ENCODE measurements around the gene ATP6V0D1.

The ATP6V0D1 gene

GRCh38 chr16:67483731-67484525, 3.0 kb upstream of the ATP6V0D1 start:
- H3K36me3 Mint-ChIP-seq (ENCODE audit: low read depth) = peaks cover 19% of the 10 kb centered on the region
- H3K27ac Mint-ChIP-seq = peak overlapping the region; percentile 55
- H3K9me3 Mint-ChIP-seq = no peaks in the 10 kb centered on the region
- no peak for DNase-seq (ENCODE audit: low spot score)
- H3K4me3 Mint-ChIP-seq = peak overlapping the region; percentile 22
- H3K27me3 Mint-ChIP-seq (ENCODE audit: low read depth) = no peaks in the 10 kb centered on the region
- H3K4me1 Mint-ChIP-seq (ENCODE audit: low read depth) = peaks cover 15% of the 10 kb centered on the region

GRCh38 chr16:67483150-67483549, 2.2 kb upstream of the ATP6V0D1 start, which contains the start of gene AGRP:
Gene AGRP (minus strand): TSS chr16:67483547. CDS start chr16:67483398, 149 bp downstream.
- Mint-ChIP-seq H3K4me1 (ENCODE audit: low read depth) (peaks cover 15% of the 10 kb centered on the region), H3K27ac (peak within 1 kb of the TSS; percentile 98)

GRCh38 chr16:67482233-67482924, 1.4 kb upstream of the ATP6V0D1 start:
- no peaks in the 10 kb centered on the region for H3K9me3 Mint-ChIP-seq
- H3K27ac Mint-ChIP-seq = peak overlapping the region; percentile 98
- peak overlapping the region; percentile 100 for H3K4me3 Mint-ChIP-seq
- no peaks in the 10 kb centered on the region for H3K27me3 Mint-ChIP-seq (ENCODE audit: low read depth)
- peaks cover 16% of the 10 kb centered on the region for H3K4me1 Mint-ChIP-seq (ENCODE audit: low read depth)
- peaks cover 17% of the 10 kb centered on the region for H3K36me3 Mint-ChIP-seq (ENCODE audit: low read depth)
- DNase-seq (ENCODE audit: low spot score) = no peak

More at GRCh38 chr16:67483150-67483549, 2.2 kb upstream of the ATP6V0D1 start, which contains the start of gene AGRP:
- no peak for DNase-seq (ENCODE audit: low spot score)
- Mint-ChIP-seq H3K27me3 (ENCODE audit: low read depth) (no peaks in the 10 kb centered on the region), H3K36me3 (ENCODE audit: low read depth) (peaks cover 19% of the 10 kb centered on the region), H3K9me3 (no peaks in the 10 kb centered on the region), H3K4me3 (peak within 1 kb of the TSS; percentile 100)

GRCh38 chr16:67481561-67482232, 740 bp upstream of the ATP6V0D1 start:
- DNase-seq (ENCODE audit: low spot score) = peak; percentile 47
- H3K27me3 Mint-ChIP-seq (ENCODE audit: low read depth) = no peaks in the 10 kb centered on the region
- H3K36me3 Mint-ChIP-seq (ENCODE audit: low read depth) = peaks cover 17% of the 10 kb centered on the region
- H3K9me3 Mint-ChIP-seq = no peaks in the 10 kb centered on the region
- H3K4me1 Mint-ChIP-seq (ENCODE audit: low read depth) = peaks cover 16% of the 10 kb centered on the region
- peak overlapping the region; percentile 100 for H3K4me3 Mint-ChIP-seq
- H3K27ac Mint-ChIP-seq = peak overlapping the region; percentile 98

DNA sequence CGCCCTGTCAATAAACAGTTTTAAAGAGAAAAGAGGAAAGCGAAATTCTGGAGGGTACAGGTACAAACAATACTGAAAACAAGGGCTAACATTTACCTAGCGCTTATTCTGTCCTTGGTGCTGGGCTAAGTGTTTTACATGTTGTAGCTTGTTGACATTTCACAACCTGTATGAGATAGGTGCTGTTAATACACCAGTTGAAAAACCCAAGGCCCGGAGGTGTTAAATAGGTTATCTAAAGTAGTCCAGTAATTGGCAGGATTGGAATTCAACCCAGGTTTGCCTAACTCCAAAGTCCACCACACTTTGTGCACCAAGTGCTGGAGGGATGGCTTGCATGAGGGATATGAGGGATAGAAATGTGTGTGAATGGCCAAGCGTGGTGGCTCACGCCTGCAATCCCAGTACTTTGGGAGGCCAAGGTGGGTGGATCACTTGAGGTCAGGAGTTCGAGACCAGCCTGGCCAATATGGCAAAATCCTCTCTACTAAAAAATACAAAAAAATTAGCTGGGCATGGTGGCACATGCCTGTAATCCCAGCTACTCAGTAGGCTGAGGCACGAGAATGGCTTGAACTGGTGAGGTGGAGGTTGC, 2.9 kb downstream of the ATP6V0D1 start:
- H3K36me3 Mint-ChIP-seq (ENCODE audit: low read depth) = peaks cover 9% of the 10 kb centered on the region
- H3K9me3 Mint-ChIP-seq = no peaks in the 10 kb centered on the region
- H3K4me1 Mint-ChIP-seq (ENCODE audit: low read depth) = peaks cover 12% of the 10 kb centered on the region
- no peak overlapping the region for H3K27ac Mint-ChIP-seq
- DNase-seq (ENCODE audit: low spot score) = no peak
- peak overlapping the region; percentile 31 for H3K4me3 Mint-ChIP-seq
- H3K27me3 Mint-ChIP-seq (ENCODE audit: low read depth) = no peaks in the 10 kb centered on the region

DNA sequence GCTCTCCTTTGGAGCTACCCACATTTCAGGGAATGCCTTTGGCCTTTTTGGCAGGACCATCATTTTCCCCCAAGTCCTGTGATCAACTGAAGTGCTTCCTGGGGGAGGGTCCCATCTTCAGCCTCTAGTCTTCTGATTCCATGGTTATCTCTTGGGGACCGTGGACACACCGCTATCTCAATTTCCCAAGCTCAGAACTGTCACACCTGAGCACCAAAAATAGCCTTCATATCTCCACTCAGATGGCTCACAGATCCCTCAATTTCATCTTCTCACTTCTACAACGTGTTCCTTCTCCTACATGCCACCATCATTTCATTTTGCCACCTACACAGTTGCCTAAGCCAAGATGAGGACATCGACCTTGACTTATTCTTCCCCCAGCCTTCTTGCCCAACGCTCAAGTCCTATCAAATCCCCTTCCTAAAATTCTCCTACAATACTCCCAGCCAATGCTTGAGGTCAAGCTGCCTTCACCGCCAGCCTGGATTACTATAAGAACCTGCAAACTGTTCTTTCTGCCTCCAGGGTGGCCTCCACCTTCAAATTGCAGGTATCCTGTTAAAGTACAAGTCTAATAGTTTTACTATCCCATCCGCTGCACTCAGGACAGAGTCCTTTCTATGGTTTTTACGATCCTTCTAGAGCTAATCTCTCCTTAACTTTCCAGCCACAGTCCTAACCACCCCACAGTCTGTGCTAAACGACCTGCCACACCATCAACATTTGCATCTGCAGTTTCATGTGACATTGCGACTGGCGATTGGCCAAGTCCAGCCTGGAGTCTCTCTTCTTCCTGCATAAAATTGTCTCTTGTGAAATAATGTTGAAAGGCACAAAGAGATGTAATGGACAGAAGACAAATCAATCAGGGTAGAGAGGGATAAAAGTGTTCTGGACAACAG, 6.2 kb downstream of the ATP6V0D1 start:
- H3K4me1 Mint-ChIP-seq (ENCODE audit: low read depth) = peaks cover 4% of the 10 kb centered on the region
- H3K4me3 Mint-ChIP-seq = no peak overlapping the region
- H3K36me3 Mint-ChIP-seq (ENCODE audit: low read depth) = peaks cover 2% of the 10 kb centered on the region
- no peaks in the 10 kb centered on the region for H3K27me3 Mint-ChIP-seq (ENCODE audit: low read depth)
- no peak overlapping the region for H3K27ac Mint-ChIP-seq
- DNase-seq (ENCODE audit: low spot score) = no peak
- H3K9me3 Mint-ChIP-seq = no peaks in the 10 kb centered on the region

GRCh38 chr16:67471758-67472384, 9.1 kb downstream of the ATP6V0D1 start:
- Mint-ChIP-seq H3K27ac (no peak overlapping the region), H3K9me3 (no peaks in the 10 kb centered on the region), H3K36me3 (ENCODE audit: low read depth) (no peaks in the 10 kb centered on the region), H3K27me3 (ENCODE audit: low read depth) (no peaks in the 10 kb centered on the region), H3K4me1 (ENCODE audit: low read depth) (no peaks in the 10 kb centered on the region), H3K4me3 (no peak overlapping the region)
- no peak for DNase-seq (ENCODE audit: low spot score)

DNA sequence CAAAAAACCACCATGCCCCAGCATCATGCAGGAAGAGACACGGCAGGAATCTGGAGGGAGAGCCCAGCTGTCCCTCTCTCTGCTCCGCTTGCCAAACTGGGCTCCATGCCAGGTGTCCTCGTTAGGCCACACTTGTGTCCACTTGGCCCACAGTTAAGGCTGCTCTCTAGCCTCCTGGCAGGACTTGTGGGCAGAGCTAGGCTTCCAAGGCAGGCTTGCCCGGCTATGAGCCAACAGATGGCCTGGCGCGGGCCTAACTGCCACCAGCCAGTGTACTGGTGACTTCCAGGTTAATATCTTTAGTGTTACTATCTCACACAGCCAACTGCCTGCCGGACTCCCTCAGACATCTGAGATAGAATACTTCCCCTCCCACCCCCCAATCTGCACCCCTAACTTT, 10.6 kb downstream of the ATP6V0D1 start:
- H3K36me3 Mint-ChIP-seq (ENCODE audit: low read depth) = no peaks in the 10 kb centered on the region
- no peak overlapping the region for H3K27ac Mint-ChIP-seq
- no peak for DNase-seq (ENCODE audit: low spot score)
- no peaks in the 10 kb centered on the region for H3K27me3 Mint-ChIP-seq (ENCODE audit: low read depth)
- H3K9me3 Mint-ChIP-seq = no peaks in the 10 kb centered on the region
- H3K4me3 Mint-ChIP-seq = no peak overlapping the region
- peaks cover 3% of the 10 kb centered on the region for H3K4me1 Mint-ChIP-seq (ENCODE audit: low read depth)

- Mint-ChIP-seq H3K36me3 (ENCODE audit: low read depth) (no peaks in the 10 kb centered on the region), H3K4me3 (no peak overlapping the region), H3K9me3 (no peaks in the 10 kb centered on the region), H3K4me1 (ENCODE audit: low read depth) (peaks cover 4% of the 10 kb centered on the region), H3K27me3 (ENCODE audit: low read depth) (no peaks in the 10 kb centered on the region), H3K27ac (no peak overlapping the region)
- no peak for DNase-seq (ENCODE audit: low spot score)
Measured at GRCh38 chr16:67468731-67469130, 12.2 kb downstream of the ATP6V0D1 start.

DNA sequence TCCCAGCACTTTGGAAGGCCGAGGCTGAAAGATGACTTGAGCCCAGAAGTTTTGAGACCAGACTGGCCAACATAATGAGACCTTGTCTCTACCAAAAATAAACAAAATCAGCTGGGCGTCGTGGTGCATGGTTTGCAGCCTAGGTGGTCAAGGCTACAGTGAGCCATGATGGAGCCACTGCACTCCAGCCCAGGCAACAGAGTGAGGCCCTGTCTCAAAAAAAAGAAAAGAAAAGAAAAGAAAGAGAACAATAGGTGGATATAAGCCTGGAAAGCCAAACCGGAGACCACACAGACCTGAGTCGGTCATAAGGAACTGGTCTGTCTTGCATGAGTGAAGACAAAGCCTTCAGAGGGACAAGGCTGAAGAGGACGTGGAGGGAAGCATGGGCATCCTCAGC, 14.4 kb downstream of the ATP6V0D1 start:
- no peaks in the 10 kb centered on the region for H3K36me3 Mint-ChIP-seq (ENCODE audit: low read depth)
- no peak for DNase-seq (ENCODE audit: low spot score)
- no peaks in the 10 kb centered on the region for H3K9me3 Mint-ChIP-seq
- H3K27me3 Mint-ChIP-seq (ENCODE audit: low read depth) = no peaks in the 10 kb centered on the region
- H3K4me1 Mint-ChIP-seq (ENCODE audit: low read depth) = peaks cover 4% of the 10 kb centered on the region
- H3K27ac Mint-ChIP-seq = no peak overlapping the region
- no peak overlapping the region for H3K4me3 Mint-ChIP-seq

DNA sequence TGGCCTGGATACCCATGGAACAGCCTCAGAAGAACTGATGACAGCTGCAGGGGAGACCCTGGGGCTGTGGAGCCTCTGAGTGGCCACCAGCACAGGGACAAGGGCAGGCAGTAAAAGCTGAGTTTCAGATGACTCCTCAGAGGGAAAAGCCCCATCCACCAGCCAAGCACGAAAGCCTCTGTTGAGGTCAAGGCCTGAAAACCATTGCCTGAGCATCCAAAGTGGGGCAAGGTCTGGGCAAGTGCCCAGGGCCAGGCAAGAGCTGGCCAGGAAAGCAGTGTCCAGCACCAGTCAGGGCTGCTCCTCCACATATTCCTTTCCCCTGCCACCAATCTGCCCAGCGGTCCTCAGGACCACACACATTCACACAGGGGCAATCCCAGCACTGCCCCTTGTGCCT, 16.4 kb downstream of the ATP6V0D1 start:
- Mint-ChIP-seq H3K4me3 (no peak overlapping the region), H3K27me3 (ENCODE audit: low read depth) (no peaks in the 10 kb centered on the region), H3K9me3 (no peaks in the 10 kb centered on the region), H3K27ac (no peak overlapping the region), H3K36me3 (ENCODE audit: low read depth) (no peaks in the 10 kb centered on the region), H3K4me1 (ENCODE audit: low read depth) (peaks cover 4% of the 10 kb centered on the region)
- DNase-seq (ENCODE audit: low spot score) = no peak

DNA sequence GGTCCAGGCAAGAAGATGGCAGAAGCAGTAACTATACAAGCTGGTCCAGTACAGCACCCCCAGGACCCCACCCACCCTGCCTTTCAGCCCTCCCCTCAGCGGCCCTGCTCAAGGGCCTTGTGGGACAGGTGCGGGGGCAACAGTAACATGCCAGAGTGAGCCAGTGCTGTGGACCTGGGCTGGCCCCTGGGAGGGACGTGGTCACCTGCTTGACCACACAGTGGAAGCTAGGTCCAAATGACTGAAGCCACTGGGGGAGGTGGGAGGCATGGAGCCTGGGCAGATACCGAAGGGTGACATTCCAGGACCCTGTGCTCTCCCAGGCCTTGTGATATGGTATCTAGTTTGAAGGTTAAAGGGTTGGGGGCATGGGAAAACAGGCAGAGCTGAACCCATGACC, 17.3 kb downstream of the ATP6V0D1 start:
- Mint-ChIP-seq H3K36me3 (ENCODE audit: low read depth) (no peaks in the 10 kb centered on the region), H3K9me3 (no peaks in the 10 kb centered on the region), H3K4me1 (ENCODE audit: low read depth) (peaks cover 4% of the 10 kb centered on the region), H3K27ac (no peak overlapping the region), H3K27me3 (ENCODE audit: low read depth) (no peaks in the 10 kb centered on the region), H3K4me3 (no peak overlapping the region)
- DNase-seq (ENCODE audit: low spot score) = no peak

DNA sequence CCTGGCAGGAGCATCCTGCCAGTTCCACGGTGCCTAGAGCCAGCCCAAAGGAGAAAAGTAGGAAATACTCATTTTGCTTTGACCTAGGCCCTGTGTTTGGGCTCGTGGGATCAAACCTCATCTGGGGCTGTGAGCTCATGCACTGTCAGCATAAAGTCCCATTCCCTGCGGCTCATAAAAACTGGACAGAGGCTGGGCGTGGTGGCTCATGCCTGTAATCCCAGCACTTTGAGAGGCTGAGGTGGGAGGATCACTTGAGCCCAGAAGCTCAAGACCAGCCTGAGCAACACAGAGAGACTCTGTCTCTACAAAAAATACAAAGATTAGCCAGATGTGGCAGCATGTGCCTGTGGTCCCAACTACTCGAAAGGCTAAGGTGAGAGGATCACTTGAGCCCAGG, 17.9 kb downstream of the ATP6V0D1 start:
- Mint-ChIP-seq H3K27me3 (ENCODE audit: low read depth) (no peaks in the 10 kb centered on the region), H3K4me3 (no peak overlapping the region), H3K9me3 (no peaks in the 10 kb centered on the region), H3K27ac (no peak overlapping the region), H3K36me3 (ENCODE audit: low read depth) (no peaks in the 10 kb centered on the region), H3K4me1 (ENCODE audit: low read depth) (peaks cover 4% of the 10 kb centered on the region)
- no peak for DNase-seq (ENCODE audit: low spot score)

All from T-helper 2 cell treated with Interferon-gamma antibody and Interleukin-4, amounts not matched to agents 5 μg/mL and 100 μg/mL, for 36 hours (primary cell).